ENCODE measurements around the gene OR56A3. TPM values are rescaled to one million over a fixed set of nuclear protein-coding genes. Genes with fewer than 3 reads are reported as not detected.
"Not testable (repeated sequence)": the region's sequence is repeated elsewhere in the genome, so short reads cannot be mapped to it uniquely, and the experiment has no call there.

Gene OR56A3
- total and polyA plus RNA-seq, 9 donors: not detected

DNA sequence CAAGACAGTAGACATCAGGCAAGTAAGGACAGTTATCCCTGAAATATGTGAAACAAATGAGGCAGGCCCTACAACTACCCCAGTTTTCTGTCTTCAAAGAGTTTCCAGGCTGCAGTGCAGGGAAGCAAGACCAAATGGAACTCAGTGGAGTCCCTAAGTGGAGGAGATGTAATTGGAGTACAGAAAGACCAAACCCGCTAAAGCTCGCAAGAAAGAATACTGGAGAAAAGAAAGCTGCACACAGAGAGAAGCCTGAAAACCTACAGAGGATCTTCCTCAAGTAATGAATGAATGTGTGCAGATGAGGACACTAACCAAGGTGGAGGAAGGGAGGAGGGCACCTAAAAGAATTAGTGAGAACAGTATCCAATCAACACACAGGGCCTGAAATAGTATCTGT lies 1.3 kb upstream of the OR56A3 start:
- Histone ChIP-seq H3K4me3 (no peak overlapping the region), H3K27me3 (no peaks in the 10 kb centered on the region), H3K9me3 (no peaks in the 10 kb centered on the region), H3K36me3 (no peaks in the 10 kb centered on the region), H3K4me1 (ENCODE audit: insufficient read depth) (no peaks in the 10 kb centered on the region), H3K27ac (no peak overlapping the region)
- DNase-seq: no peak
- no peak for TF ChIP-seq EP300 (IDR thresholded peaks at IDR 0.05)
- TF ChIP-seq POLR2A (IDR thresholded peaks at IDR 0.05): no peak
- intact Hi-C loops (cut with DNase I): no loop called here
- WGBS, 3 donors: 88 to 95% (median 93%) methylated on average over 2 of the region's 2 CpGs

DNA sequence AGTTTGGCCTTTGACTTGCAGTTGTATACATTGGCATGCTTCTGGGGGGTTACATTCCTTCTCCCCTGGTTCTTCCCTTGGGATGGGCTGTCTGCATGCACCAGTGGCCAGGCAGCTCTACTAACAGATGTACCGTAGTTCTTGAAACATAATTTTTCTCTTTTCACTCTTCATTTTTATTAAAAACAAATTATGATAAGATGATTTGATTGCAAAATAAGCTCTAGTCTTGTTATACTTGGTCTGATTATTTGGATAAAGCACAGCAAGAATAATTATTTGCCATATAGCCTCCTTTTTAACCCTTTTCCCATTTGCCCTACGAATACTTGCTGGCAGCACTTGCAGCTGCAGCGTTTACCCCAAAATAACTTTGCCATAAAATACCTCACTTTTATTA lies 13.5 kb downstream of the OR56A3 start:
- no peaks in the 10 kb centered on the region for H3K27me3 ChIP-seq
- 80 to 84% (median 83%) methylated on average over 3 of the region's 3 CpGs for WGBS, 3 donors
- no peak overlapping the region for H3K4me3 ChIP-seq
- H3K9me3 ChIP-seq: no peaks in the 10 kb centered on the region
- no peak for TF ChIP-seq EP300 (IDR thresholded peaks at IDR 0.05)
- no peak overlapping the region for H3K27ac ChIP-seq
- H3K36me3 ChIP-seq: no peaks in the 10 kb centered on the region
- intact Hi-C loops (cut with DNase I): no loop called here
- no peaks in the 10 kb centered on the region for H3K4me1 ChIP-seq (ENCODE audit: insufficient read depth)
- DNase-seq: no peak

DNA sequence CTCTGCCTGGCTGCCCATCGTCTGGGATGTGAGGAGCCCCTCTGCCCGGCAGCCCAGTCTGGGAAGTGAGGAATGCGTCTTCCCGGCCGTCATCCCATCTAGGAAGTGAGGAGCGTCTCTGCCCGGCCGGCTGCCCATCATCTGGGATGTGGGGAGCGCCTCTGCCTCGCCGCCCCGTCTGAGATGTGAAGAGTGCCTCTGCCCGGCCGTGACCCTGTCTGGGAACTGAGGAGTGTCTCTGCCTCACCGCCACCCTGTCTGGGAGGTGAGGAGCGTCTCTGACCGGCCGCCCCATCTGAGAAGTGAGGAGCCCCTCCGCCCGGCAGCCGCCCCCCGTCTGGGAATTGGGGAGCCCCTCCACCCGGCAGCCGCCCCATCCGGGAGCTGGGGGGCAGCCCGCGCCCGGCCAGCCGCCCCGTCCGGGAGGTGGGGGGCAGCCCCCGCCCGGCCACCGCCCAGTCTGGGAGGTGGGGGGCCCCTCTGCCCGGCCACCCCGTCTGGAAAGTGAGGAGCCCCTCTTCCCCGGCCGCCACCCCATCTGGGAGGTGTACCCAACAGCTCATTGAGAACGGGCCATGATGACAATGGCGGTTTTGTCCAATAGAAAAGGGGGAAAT lies 18.8 kb downstream of the OR56A3 start:
- H3K4me3 ChIP-seq; intact Hi-C loops (cut with DNase I); H3K27me3 ChIP-seq; H3K36me3 ChIP-seq; H3K27ac ChIP-seq; H3K4me1 ChIP-seq (ENCODE audit: insufficient read depth); DNase-seq; H3K9me3 ChIP-seq: not testable (repeated sequence)
- 93 to 97% (median 94%) methylated on average over 38 to 40 of the region's 40 CpGs for WGBS, 3 donors

DNA sequence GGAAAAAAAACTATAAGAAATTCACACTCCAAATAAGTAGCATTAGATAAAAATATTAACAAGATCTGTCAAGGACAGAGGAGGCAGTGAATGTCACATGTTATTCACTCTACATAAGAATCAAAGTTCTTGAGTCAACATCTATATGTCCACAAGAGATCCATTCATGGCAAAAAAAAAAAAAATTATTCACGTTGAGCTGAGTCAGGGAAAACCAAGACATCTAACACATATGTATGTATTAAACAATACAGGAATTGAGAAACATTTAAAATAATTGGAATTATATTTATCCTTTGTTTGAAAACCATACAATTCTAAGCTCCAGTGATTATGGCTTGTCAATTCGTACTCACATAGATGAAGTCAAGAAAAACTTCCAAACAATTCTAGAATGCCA lies 24.9 kb downstream of the OR56A3 start:
- H3K27me3 ChIP-seq: no peaks in the 10 kb centered on the region
- intact Hi-C loops (cut with DNase I): no loop called here
- H3K27ac ChIP-seq: no peak overlapping the region
- no peak for TF ChIP-seq EP300 (IDR thresholded peaks at IDR 0.05)
- TF ChIP-seq, protein P1, sequence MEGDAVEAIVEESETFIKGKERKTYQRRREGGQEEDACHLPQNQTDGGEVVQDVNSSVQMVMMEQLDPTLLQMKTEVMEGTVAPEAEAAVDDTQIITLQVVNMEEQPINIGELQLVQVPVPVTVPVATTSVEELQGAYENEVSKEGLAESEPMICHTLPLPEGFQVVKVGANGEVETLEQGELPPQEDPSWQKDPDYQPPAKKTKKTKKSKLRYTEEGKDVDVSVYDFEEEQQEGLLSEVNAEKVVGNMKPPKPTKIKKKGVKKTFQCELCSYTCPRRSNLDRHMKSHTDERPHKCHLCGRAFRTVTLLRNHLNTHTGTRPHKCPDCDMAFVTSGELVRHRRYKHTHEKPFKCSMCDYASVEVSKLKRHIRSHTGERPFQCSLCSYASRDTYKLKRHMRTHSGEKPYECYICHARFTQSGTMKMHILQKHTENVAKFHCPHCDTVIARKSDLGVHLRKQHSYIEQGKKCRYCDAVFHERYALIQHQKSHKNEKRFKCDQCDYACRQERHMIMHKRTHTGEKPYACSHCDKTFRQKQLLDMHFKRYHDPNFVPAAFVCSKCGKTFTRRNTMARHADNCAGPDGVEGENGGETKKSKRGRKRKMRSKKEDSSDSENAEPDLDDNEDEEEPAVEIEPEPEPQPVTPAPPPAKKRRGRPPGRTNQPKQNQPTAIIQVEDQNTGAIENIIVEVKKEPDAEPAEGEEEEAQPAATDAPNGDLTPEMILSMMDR (IDR thresholded peaks at IDR 0.05): no peak
- TF ChIP-seq POLR2A (IDR thresholded peaks at IDR 0.05): no peak
- no peak overlapping the region for H3K4me3 ChIP-seq
- DNase-seq: no peak
- H3K9me3 ChIP-seq: no peaks in the 10 kb centered on the region
- WGBS, 3 donors: 61 to 72% (median 69%) methylated on average over 2 of the region's 2 CpGs
- no peaks in the 10 kb centered on the region for H3K36me3 ChIP-seq
- no peaks in the 10 kb centered on the region for H3K4me1 ChIP-seq (ENCODE audit: insufficient read depth)

DNA sequence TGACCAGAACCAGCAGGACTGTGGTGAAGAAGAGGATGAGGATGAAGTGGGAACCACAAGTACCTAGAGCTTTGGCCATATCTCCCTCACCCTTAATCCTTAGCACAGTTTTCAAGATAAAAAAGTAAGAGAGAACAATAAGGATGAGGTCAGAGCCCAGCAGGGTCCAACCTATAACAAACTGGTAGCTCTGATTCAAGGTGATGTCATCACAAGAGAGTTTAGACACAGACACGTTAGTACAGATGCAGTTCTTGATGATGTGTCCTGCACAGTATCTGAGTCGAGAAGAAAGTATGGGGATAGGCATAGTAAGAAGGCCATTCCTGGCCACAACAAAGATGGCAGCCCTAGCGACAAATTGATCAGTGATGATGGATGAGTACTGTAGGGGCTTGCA lies 25.7 kb downstream of the OR56A3 start:
- DNase-seq: no peak
- no peaks in the 10 kb centered on the region for H3K36me3 ChIP-seq
- no peaks in the 10 kb centered on the region for H3K4me1 ChIP-seq (ENCODE audit: insufficient read depth)
- H3K9me3 ChIP-seq: no peaks in the 10 kb centered on the region
- no peak overlapping the region for H3K27ac ChIP-seq
- TF ChIP-seq, protein P1 (IDR thresholded peaks at IDR 0.05): no peak
- TF ChIP-seq EP300 (IDR thresholded peaks at IDR 0.05) (no peak), POLR2A (IDR thresholded peaks at IDR 0.05) (no peak)
- intact Hi-C loops (cut with DNase I): no loop called here
- H3K4me3 ChIP-seq: no peak overlapping the region
- 44 to 83% (median 54%) methylated on average over 3 of the region's 3 CpGs for WGBS, 3 donors
- no peaks in the 10 kb centered on the region for H3K27me3 ChIP-seq

DNA sequence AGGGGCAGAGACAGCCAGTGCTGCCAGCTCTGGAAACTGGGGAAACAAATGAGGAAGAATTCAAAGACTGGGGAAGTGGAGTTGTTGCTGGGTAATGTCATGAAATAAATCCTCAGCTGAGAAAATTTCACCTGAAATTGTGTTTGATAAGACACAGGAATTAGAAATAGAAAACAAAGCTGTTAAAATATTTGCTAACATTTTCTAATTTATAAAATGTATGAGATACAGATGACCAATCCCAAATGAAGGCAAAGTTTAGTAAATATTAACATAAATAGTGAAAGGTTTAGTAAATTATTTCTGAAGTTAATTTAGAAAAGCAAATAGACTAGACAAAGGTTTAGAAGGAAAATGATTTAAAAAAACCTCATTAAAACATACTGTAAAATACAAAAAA lies 26.3 kb downstream of the OR56A3 start, which contains the start of gene OR56A5:
Gene OR56A5, minus strand, starts transcription at position 101 of the 400 bp plus-strand sequence. Its CDS starts 0 bp downstream, at position 101.
- H3K4me3 ChIP-seq: no peak within 1 kb of the TSS
- intact Hi-C loops (cut with DNase I): no loop called here
- no peaks in the 10 kb centered on the region for H3K4me1 ChIP-seq (ENCODE audit: insufficient read depth)
- no peaks in the 10 kb centered on the region for H3K9me3 ChIP-seq
- H3K27ac ChIP-seq: no peak within 1 kb of the TSS
- TF ChIP-seq, protein P1 (IDR thresholded peaks at IDR 0.05): no peak
- TF ChIP-seq EP300 (IDR thresholded peaks at IDR 0.05) (no peak), POLR2A (IDR thresholded peaks at IDR 0.05) (no peak)
- no peaks in the 10 kb centered on the region for H3K36me3 ChIP-seq
- no peak for DNase-seq
- H3K27me3 ChIP-seq: no peaks in the 10 kb centered on the region
